ENCODE data around the gene NELL2. TPM values are rescaled to one million over a fixed set of nuclear protein-coding genes. Genes with fewer than 3 reads are reported as not detected.

The NELL2 gene
- total and polyA plus RNA-seq, 9 of the 15 experiments (the other 6 are each of a cell fraction or from before 2014, with no cell fraction given), result 0.32 to 1.1 (median 0.53) TPM

DNA sequence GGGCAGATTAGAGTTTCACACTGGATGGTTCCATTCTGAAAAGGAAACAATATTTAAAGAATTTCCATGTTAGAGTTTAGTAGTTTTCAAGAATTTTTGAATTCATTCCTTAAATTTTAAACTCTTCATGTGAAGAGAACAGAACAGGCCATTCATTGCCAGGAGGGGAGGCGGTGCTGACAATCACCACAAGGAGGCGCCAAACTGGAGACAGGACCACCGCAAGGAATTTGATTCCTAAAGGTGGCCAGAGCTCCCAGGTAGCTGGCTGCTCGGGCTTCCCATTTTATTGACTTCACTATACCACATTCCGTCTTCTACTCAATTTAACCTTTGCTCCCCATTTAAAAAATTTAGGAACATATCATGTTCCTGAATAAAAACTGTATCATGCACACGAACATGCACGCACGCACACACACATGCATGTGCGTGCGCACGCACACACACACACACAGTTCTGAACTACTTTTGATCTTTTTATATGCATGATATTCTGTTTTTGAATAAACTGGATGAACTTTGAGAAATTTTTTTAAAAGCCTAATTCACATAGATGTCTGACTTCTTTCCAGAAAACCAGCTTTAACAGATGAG, 101.2 kb downstream of the NELL2 start:
- FAIRE-seq (peak; percentile 66), ATAC-seq (peak; percentile 75), DNase-seq (ENCODE audit: extremely low read depth in 1 of 4, low spot score in 3 of 4) (peak; percentile 30 to 53 (median 48))
- Histone ChIP-seq H4K20me1 (replicated peaks; ENCODE audit: control insufficient read depth, insufficient read depth, low read length) (no peaks in the 10 kb centered on the region), H3K4me2 (ENCODE audit: insufficient read depth, low read length) (no peak overlapping the region), H3K79me2 (ENCODE audit: control insufficient read depth, insufficient read depth, low read length) (no peaks in the 10 kb centered on the region), H3K4me1 (replicated peaks in 1 of 2; ENCODE audit: control insufficient read depth in 2 of 2, insufficient read depth in 2 of 2, low read length in 2 of 2) (no peaks in the 10 kb centered on the region), H3K36me3 (ENCODE audit: control insufficient read depth, insufficient read depth, low read length) (no peaks in the 10 kb centered on the region), H3K9me1 (ENCODE audit: control insufficient read depth, insufficient read depth, low read length) (no peaks in the 10 kb centered on the region), H3K9me3 (replicated peaks; ENCODE audit: control insufficient read depth, insufficient read depth, low read depth, low read length) (no peaks in the 10 kb centered on the region), H3K4me3 (no peak overlapping the region), H3K9ac (ENCODE audit: insufficient read depth in 1 of 2, low read depth in 2 of 2, low read length in 2 of 2) (no peak overlapping the region), H2AFZ (ENCODE audit: low read depth, low read length) (no peak overlapping the region), H3K27me3 (ENCODE audit: control insufficient read depth in 2 of 2, insufficient read depth in 2 of 2, low read length in 2 of 2) (no peaks in the 10 kb centered on the region), H3K27ac (ENCODE audit: extremely low read depth, low read depth, low read length) (no peak overlapping the region)
- WGBS (ENCODE audit: insufficient coverage, low coverage, missing lambda C conversion rate), result 27% methylated on average over 11 of the region's 11 CpGs
- POLR2A ChIA-PET, result interaction anchor here (0.7 kb wide), 1 partner anchor 15 kb away, joined by 4 read pairs; no protein-coding TSS in a partner anchor
- in situ Hi-C loops (cut with MboI), result no loop called here
- intact Hi-C loops (cut with micrococcal nuclease), result loop anchor here (5.0 kb wide), 2 partner anchors 152 to 347 kb away; no protein-coding TSS in a partner anchor
- CTCF ChIA-PET (ENCODE audit: low intra/inter-chr PET ratio), result no interaction called here
- BruUV-seq (replicated peaks), result no TSS peak
- TF ChIP-seq, protein P1, sequence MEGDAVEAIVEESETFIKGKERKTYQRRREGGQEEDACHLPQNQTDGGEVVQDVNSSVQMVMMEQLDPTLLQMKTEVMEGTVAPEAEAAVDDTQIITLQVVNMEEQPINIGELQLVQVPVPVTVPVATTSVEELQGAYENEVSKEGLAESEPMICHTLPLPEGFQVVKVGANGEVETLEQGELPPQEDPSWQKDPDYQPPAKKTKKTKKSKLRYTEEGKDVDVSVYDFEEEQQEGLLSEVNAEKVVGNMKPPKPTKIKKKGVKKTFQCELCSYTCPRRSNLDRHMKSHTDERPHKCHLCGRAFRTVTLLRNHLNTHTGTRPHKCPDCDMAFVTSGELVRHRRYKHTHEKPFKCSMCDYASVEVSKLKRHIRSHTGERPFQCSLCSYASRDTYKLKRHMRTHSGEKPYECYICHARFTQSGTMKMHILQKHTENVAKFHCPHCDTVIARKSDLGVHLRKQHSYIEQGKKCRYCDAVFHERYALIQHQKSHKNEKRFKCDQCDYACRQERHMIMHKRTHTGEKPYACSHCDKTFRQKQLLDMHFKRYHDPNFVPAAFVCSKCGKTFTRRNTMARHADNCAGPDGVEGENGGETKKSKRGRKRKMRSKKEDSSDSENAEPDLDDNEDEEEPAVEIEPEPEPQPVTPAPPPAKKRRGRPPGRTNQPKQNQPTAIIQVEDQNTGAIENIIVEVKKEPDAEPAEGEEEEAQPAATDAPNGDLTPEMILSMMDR (IDR thresholded peaks at IDR 0.05 in 2 of 3, conservative IDR thresholded peaks at IDR 0.05 in 1 of 3; ENCODE audit: insufficient read depth in 2 of 3, low read depth in 1 of 3, low read length in 3 of 3), result peak; percentile 62 to 69 (median 66)
- TF ChIP-seq RAD21 (CRISPR knock-in tag; conservative IDR thresholded peaks at IDR 0.05 in 1 of 2, IDR thresholded peaks at IDR 0.05 in 1 of 2), result peak in 1 of 2 experiments; percentile 47; a peak in 3 of 4 replicates
- TF ChIP-seq CBX3 (IDR thresholded peaks at IDR 0.05; ENCODE audit: borderline replicate concordance in 1 of 2, low read length in 2 of 2), result no peak
- TF ChIP-seq, protein P2, sequence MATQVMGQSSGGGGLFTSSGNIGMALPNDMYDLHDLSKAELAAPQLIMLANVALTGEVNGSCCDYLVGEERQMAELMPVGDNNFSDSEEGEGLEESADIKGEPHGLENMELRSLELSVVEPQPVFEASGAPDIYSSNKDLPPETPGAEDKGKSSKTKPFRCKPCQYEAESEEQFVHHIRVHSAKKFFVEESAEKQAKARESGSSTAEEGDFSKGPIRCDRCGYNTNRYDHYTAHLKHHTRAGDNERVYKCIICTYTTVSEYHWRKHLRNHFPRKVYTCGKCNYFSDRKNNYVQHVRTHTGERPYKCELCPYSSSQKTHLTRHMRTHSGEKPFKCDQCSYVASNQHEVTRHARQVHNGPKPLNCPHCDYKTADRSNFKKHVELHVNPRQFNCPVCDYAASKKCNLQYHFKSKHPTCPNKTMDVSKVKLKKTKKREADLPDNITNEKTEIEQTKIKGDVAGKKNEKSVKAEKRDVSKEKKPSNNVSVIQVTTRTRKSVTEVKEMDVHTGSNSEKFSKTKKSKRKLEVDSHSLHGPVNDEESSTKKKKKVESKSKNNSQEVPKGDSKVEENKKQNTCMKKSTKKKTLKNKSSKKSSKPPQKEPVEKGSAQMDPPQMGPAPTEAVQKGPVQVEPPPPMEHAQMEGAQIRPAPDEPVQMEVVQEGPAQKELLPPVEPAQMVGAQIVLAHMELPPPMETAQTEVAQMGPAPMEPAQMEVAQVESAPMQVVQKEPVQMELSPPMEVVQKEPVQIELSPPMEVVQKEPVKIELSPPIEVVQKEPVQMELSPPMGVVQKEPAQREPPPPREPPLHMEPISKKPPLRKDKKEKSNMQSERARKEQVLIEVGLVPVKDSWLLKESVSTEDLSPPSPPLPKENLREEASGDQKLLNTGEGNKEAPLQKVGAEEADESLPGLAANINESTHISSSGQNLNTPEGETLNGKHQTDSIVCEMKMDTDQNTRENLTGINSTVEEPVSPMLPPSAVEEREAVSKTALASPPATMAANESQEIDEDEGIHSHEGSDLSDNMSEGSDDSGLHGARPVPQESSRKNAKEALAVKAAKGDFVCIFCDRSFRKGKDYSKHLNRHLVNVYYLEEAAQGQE (IDR thresholded peaks at IDR 0.05; ENCODE audit: borderline replicate concordance), result peak; percentile 6; the same call in 1 of the 2 replicates
- TF ChIP-seq, protein P2 (CRISPR knock-in tag; IDR thresholded peaks at IDR 0.05; ENCODE audit: low read depth), result no peak
- peak; percentile 68 for TF ChIP-seq SMC3 (conservative IDR thresholded peaks at IDR 0.05; ENCODE audit: insufficient read depth, low read depth, low read length)
- TF ChIP-seq FOXA1 (IDR thresholded peaks at IDR 0.05; ENCODE audit: borderline replicate concordance), result no peak
- TF ChIP-seq, protein P3, sequence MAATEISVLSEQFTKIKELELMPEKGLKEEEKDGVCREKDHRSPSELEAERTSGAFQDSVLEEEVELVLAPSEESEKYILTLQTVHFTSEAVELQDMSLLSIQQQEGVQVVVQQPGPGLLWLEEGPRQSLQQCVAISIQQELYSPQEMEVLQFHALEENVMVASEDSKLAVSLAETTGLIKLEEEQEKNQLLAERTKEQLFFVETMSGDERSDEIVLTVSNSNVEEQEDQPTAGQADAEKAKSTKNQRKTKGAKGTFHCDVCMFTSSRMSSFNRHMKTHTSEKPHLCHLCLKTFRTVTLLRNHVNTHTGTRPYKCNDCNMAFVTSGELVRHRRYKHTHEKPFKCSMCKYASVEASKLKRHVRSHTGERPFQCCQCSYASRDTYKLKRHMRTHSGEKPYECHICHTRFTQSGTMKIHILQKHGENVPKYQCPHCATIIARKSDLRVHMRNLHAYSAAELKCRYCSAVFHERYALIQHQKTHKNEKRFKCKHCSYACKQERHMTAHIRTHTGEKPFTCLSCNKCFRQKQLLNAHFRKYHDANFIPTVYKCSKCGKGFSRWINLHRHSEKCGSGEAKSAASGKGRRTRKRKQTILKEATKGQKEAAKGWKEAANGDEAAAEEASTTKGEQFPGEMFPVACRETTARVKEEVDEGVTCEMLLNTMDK (IDR thresholded peaks at IDR 0.05; ENCODE audit: borderline replicate concordance, insufficient read depth, low read depth, low read length, poor library complexity, severe bottlenecking), result peak; percentile 50

Data from K562 (cell line).